Measurements from ENCODE around the gene FAM98C.

Gene FAM98C

GRCh38 chr19:38429811-38430156 is 26.9 kb downstream of the FAM98C start:
- DNase-seq: no peak

GRCh38 chr19:38430931-38431330 is 28.0 kb downstream of the FAM98C start:
- no peak for DNase-seq

- no peak for DNase-seq
These were observed 30.4 kb downstream of the FAM98C start, which contains the start of gene RYR1 for GRCh38 chr19:38433268-38433733. Gene RYR1 (plus strand): TSS chr19:38433691. CDS start chr19:38433830, 139 bp downstream.

GRCh38 chr19:38434549-38435051 is 31.7 kb downstream of the FAM98C start:
- no peak for DNase-seq

GRCh38 chr19:38437295-38437694 is 34.4 kb downstream of the FAM98C start:
- DNase-seq: no peak

GRCh38 chr19:38437917-38438316 is 35.0 kb downstream of the FAM98C start:
- DNase-seq: no peak

GRCh38 chr19:38440592-38440991 is 37.7 kb downstream of the FAM98C start:
- DNase-seq: no peak

GRCh38 chr19:38441657-38442348 is 38.9 kb downstream of the FAM98C start:
- DNase-seq: peak; percentile 89

- no peak for DNase-seq
These were observed 39.8 kb downstream of the FAM98C start for GRCh38 chr19:38442736-38443135.

- DNase-seq: no peak
These were observed 40.6 kb downstream of the FAM98C start for GRCh38 chr19:38443458-38443999.

GRCh38 chr19:38444026-38444425 is 41.1 kb downstream of the FAM98C start:
- DNase-seq: no peak

GRCh38 chr19:38445362-38445761 is 42.5 kb downstream of the FAM98C start:
- DNase-seq: no peak

- no peak for DNase-seq
These were observed 45.3 kb downstream of the FAM98C start for GRCh38 chr19:38448225-38448624.

- no peak for DNase-seq
These were observed 46.6 kb downstream of the FAM98C start for GRCh38 chr19:38449518-38449917.

GRCh38 chr19:38451036-38451435 is 48.1 kb downstream of the FAM98C start:
- no peak for DNase-seq

- DNase-seq: no peak
These were observed 48.7 kb downstream of the FAM98C start for GRCh38 chr19:38451629-38452028.

GRCh38 chr19:38452430-38453366 is 49.8 kb downstream of the FAM98C start:
- DNase-seq: no peak

GRCh38 chr19:38453596-38453995 is 50.7 kb downstream of the FAM98C start:
- DNase-seq: no peak

- DNase-seq: no peak
These were observed 52.1 kb downstream of the FAM98C start for GRCh38 chr19:38455031-38455430.

- no peak for DNase-seq
These were observed 54.3 kb downstream of the FAM98C start for GRCh38 chr19:38457202-38457601.

GRCh38 chr19:38457690-38458405 is 55.0 kb downstream of the FAM98C start:
- no peak for DNase-seq
